IMR-90 (cell line): Measurements from ENCODE around the gene PITX2.

Experiments
- BHLHE40 ChIP-seq: fragments of 150-350 bp; IDR thresholded peaks from 2 replicates; pipeline ENCODE4 v1.6.1; 2016; ENCODE audit warnings: mild to moderate bottlenecking, low read depth, low read length
- CEBPB ChIP-seq: IDR thresholded peaks from 2 replicates; pipeline ENCODE4 v1.6.1; 2012; ENCODE audit warnings: low read depth, low read length, improper control_type of control experiment
- CHD1 ChIP-seq: IDR thresholded peaks from 2 replicates; pipeline ENCODE4 v1.6.1; 2012; ENCODE audit warnings: low read depth, low read length, improper control_type of control experiment
- FOS ChIP-seq: fragments of 150-350 bp; IDR thresholded peaks from 2 replicates; pipeline ENCODE4 v1.6.1; 2016; ENCODE audit warnings: low read depth, low read length
- MAFK ChIP-seq: IDR thresholded peaks from 2 replicates; pipeline ENCODE4 v1.6.1; 2012; ENCODE audit warnings: low read depth, low read length, improper control_type of control experiment
- MXI1 ChIP-seq: IDR thresholded peaks from 2 replicates; pipeline ENCODE4 v1.6.1; 2012; ENCODE audit warnings: low read depth, mild to moderate bottlenecking, low read length, moderate library complexity, borderline replicate concordance
- NFE2L2 ChIP-seq: fragments of 150-350 bp; IDR thresholded peaks from 2 replicates; pipeline ENCODE4 v1.6.1; 2016; ENCODE audit warnings: low read depth, mild to moderate bottlenecking, low read length
- POLR2A ChIP-seq: IDR thresholded peaks from 2 replicates; pipeline ENCODE4 v1.6.1; 2012; ENCODE audit warnings: mild to moderate bottlenecking, low read depth, low read length
- RAD21 ChIP-seq: IDR thresholded peaks from 2 replicates; pipeline ENCODE4 v1.6.1; 2012; ENCODE audit warnings: low read length, improper control_type of control experiment
- RCOR1 ChIP-seq: IDR thresholded peaks from 2 replicates; pipeline ENCODE4 v1.6.1; 2012; ENCODE audit warnings: mild to moderate bottlenecking, low read length, improper control_type of control experiment; ENCODE audit not compliant: insufficient replicate concordance
- RFX5 ChIP-seq: IDR thresholded peaks from 2 replicates; pipeline ENCODE4 v1.8.0; 2012; ENCODE audit warnings: low read depth, mild to moderate bottlenecking, low read length, moderate library complexity
- SMC3 ChIP-seq: fragments of 150-350 bp; IDR thresholded peaks from 2 replicates; pipeline ENCODE4 v1.6.1; 2016; ENCODE audit warnings: low read depth, mild to moderate bottlenecking, antibody characterized with exemption, low read length, moderate library complexity
- TF ChIP-seq, protein P1 (sequence below): conservative IDR thresholded peaks from 2 replicates; pipeline ENCODE4 v1.5.1; 2012; ENCODE audit warnings: mild to moderate bottlenecking, low read depth, low read length, improper control_type of control experiment
- TF ChIP-seq, protein P2 (sequence below): fragments of 150-350 bp; IDR thresholded peaks from 2 replicates; pipeline ENCODE4 v1.6.1; 2016; ENCODE audit warnings: low read depth, mild to moderate bottlenecking, low read length, moderate library complexity, borderline replicate concordance

DNA sequence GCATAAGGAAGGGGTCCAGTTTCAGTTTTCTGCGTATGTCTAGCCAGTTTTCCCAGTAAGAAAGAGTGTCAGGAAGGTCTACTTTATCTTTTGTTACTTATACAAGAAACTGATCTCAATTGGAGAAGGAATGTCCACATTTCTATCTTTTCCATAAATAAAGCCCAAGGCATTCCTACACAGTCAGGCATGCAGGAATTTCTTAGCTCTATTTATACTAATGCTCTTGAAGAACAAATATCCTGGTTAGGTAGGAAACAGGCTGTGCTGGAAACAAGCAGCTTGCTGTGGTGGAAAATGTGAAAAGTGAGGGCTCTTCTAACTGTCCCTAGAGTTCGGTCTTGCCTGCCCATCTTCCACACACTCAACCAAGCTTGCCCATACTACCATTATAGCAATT, 37.9 kb upstream of the PITX2 start:
- TF ChIP-seq, protein P1, sequence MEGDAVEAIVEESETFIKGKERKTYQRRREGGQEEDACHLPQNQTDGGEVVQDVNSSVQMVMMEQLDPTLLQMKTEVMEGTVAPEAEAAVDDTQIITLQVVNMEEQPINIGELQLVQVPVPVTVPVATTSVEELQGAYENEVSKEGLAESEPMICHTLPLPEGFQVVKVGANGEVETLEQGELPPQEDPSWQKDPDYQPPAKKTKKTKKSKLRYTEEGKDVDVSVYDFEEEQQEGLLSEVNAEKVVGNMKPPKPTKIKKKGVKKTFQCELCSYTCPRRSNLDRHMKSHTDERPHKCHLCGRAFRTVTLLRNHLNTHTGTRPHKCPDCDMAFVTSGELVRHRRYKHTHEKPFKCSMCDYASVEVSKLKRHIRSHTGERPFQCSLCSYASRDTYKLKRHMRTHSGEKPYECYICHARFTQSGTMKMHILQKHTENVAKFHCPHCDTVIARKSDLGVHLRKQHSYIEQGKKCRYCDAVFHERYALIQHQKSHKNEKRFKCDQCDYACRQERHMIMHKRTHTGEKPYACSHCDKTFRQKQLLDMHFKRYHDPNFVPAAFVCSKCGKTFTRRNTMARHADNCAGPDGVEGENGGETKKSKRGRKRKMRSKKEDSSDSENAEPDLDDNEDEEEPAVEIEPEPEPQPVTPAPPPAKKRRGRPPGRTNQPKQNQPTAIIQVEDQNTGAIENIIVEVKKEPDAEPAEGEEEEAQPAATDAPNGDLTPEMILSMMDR, result no peak
- TF ChIP-seq RCOR1 (no peak), POLR2A (no peak), MXI1 (no peak), MAFK (no peak), CEBPB (no peak), RFX5 (no peak), RAD21 (no peak), FOS (no peak), CHD1 (no peak), NFE2L2 (no peak), BHLHE40 (no peak), SMC3 (no peak)
- TF ChIP-seq, protein P2, sequence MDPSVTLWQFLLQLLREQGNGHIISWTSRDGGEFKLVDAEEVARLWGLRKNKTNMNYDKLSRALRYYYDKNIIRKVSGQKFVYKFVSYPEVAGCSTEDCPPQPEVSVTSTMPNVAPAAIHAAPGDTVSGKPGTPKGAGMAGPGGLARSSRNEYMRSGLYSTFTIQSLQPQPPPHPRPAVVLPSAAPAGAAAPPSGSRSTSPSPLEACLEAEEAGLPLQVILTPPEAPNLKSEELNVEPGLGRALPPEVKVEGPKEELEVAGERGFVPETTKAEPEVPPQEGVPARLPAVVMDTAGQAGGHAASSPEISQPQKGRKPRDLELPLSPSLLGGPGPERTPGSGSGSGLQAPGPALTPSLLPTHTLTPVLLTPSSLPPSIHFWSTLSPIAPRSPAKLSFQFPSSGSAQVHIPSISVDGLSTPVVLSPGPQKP, result no peak
